ENCODE results near the gene ECHS1.

Gene ECHS1

GRCh38 chr10:133315847-133316246 lies 57.3 kb downstream of the ECHS1 start:
- CTCF ChIA-PET: interaction anchor here (0.8 to 4.2 kb wide), 4 partner anchors 9 to 661 kb away, joined by 3 to 35 read pairs (median 12); no protein-coding TSS in a partner anchor
- H3K4me3 ChIP-seq (ENCODE audit: low read depth, low read length): no peak overlapping the region
- TF ChIP-seq CTCF (IDR thresholded peaks at IDR 0.05; ENCODE audit: insufficient read depth, low read length, missing control alignments): no peak
- POLR2A ChIA-PET: no interaction called here
- DNase-seq (ENCODE audit: low read depth, low spot score): no peak

GRCh38 chr10:133314911-133315310 lies 58.2 kb downstream of the ECHS1 start:
- POLR2A ChIA-PET: no interaction called here

GRCh38 chr10:133313192-133313591 lies 60.0 kb downstream of the ECHS1 start:
- POLR2A ChIA-PET: no interaction called here
- CTCF ChIA-PET: interaction anchor here (4.2 kb wide), 1 partner anchor 15 kb away, joined by 35 read pairs; no protein-coding TSS in a partner anchor
- no peak overlapping the region for H3K4me3 ChIP-seq (ENCODE audit: low read depth, low read length)
- DNase-seq (ENCODE audit: low read depth, low spot score): no peak
- no peak for TF ChIP-seq CTCF (IDR thresholded peaks at IDR 0.05; ENCODE audit: insufficient read depth, low read length, missing control alignments)

More at GRCh38 chr10:133314911-133315310, 58.2 kb downstream of the ECHS1 start:
- no peak for TF ChIP-seq CTCF (IDR thresholded peaks at IDR 0.05; ENCODE audit: insufficient read depth, low read length, missing control alignments)
- CTCF ChIA-PET: interaction anchor here (0.8 to 4.2 kb wide), 5 partner anchors 10 to 660 kb away, joined by 3 to 35 read pairs (median 4); partner anchors contain the start of gene FUOM
- DNase-seq (ENCODE audit: low read depth, low spot score): no peak
- H3K4me3 ChIP-seq (ENCODE audit: low read depth, low read length): no peak overlapping the region

DNA sequence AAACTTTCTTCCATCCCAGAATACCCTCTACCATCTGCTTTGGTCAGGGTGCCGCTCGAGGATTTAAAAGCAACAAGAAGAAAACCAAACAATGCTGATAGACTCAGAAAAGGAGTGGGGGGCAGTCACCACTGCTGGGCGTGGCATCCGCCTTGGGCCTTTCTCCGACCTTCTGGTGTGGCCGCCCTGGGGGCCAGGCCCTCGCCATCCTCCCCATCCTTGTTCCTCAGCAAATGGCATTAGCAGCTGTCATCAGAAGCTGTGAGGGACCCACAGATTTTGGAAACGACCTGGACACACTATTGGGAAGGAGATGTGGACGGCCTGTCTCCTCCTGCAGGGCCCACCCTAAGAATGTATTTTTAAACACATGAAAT lies 60.4 kb downstream of the ECHS1 start:
- ChIA-PET POLR2A (no interaction called here), CTCF (interaction anchor here (4.2 kb wide), 1 partner anchor 16 kb away, joined by 35 read pairs; no protein-coding TSS in a partner anchor)
- no peak for TF ChIP-seq CTCF (IDR thresholded peaks at IDR 0.05; ENCODE audit: insufficient read depth, low read length, missing control alignments)
- no peak for DNase-seq (ENCODE audit: low read depth, low spot score)
- no peak overlapping the region for H3K4me3 ChIP-seq (ENCODE audit: low read depth, low read length)

All from AG04449 (cell line).